Smooth muscle cell of the brain vasculature (primary cell): Measurements from ENCODE around the gene GSTCD.

Experiments
- DNase-seq: peaks from one replicate; pipeline ENCODE4 v3.0.0-alpha.2; 2012; ENCODE audit warnings: low read depth, low spot score

GSTCD gene

GRCh38 chr4:105878668-105879067 is 170.1 kb downstream of the GSTCD start:
- no peak for DNase-seq

- no peak for DNase-seq
Measured at GRCh38 chr4:105887508-105887907, 178.9 kb downstream of the GSTCD start.

- DNase-seq: peak; percentile 7
Measured at GRCh38 chr4:105894660-105895582, 186.3 kb downstream of the GSTCD start, which contains the start of gene NPNT. Gene NPNT (plus strand): TSS chr4:105895471. CDS start chr4:105895653, 182 bp downstream.

- DNase-seq: no peak
Measured at GRCh38 chr4:105895583-105896460, 187.2 kb downstream of the GSTCD start.

GRCh38 chr4:105896461-105896942 is 187.9 kb downstream of the GSTCD start:
- no peak for DNase-seq
